ELF-1 (cell line): ENCODE measurements around the gene ENAH.

Experiments
- DNase-seq: peaks from one replicate; pipeline ENCODE4 v3.0.0-alpha.2; 2016; ENCODE audit warnings: low read depth, low spot score

ENAH gene

DNA sequence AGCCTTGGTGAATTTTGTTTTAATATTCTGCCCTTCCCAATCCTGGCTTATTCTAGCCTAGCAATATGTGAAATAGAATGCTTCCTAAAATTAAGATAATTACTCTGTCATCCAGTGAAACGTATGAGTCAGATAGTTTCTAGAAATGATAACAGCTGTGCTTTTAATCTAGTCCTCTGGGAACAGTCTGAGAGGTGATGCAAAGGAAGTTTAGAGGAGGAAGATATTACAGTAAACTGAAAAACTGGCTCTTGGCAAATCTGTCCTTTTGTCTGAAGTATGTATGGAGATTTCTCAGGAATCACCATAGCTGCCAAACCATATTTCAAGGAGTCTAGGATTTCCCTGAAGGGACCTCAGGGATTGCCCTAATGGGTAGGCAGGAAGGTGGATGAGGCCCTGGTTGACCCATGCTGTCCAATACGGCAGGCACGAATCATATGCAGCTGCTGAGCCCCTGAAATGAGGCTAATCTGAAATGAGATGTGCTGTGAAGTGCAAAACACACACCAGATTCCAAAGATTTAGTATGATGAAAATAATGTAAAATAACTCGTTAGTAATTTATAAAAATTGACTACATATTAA lies 154.3 kb downstream of the ENAH start:
- no peak for DNase-seq

DNA sequence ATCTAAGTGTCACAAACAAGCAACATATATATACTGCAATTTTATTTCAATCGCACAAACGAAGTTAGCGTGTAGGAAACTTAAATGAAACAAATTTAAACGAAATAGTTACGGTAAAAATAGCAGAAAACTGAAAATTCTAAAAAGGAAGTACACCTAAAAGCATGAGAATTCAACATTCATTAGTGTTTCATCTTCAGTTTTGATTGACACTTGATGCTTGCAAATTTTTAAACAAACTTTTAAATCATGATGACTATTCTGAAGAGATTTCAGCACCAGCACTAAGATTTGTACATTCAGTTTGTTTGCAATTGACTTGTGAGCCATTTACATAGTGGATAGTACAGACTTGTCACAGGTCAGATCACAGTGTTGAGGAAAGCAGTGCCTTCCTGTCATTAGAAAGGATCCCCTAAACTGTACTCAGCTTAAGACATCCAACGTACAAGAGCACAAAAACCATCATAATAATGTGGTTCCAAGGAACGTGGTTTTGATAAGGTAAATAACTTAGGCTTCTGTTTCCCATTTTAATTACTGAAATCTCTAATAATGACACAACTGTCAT lies 158.0 kb downstream of the ENAH start:
- no peak for DNase-seq

DNA sequence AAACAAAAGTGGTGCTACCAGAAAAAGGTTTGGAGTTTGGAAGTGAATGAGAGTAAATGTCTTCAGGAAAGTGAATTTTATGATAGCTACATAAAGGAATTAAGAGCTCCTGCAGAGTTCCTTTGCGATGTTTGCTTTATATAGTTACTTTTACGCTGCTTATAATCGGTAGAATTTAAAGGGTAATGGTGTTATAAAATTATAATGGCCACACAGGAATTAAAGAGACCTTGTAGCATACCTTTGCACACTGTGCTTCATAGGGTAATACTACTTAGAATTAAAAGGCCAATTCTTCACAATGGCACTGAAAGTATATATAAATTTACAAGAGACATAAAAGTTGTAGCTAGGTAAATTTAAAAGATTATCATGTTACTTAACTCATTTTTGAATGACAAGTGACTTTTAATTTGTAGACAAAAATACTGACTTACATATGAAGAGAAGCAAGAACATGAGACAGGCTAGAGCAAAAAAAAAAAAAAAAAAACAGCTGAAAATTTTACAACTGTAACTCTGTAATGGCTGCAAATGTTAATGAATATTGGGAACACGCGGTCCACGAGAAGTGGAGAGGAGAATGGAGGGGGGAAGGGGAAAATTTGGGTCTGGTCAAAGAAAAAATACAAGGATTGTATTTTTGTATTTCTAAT lies 159.2 kb downstream of the ENAH start:
- no peak for DNase-seq

DNA sequence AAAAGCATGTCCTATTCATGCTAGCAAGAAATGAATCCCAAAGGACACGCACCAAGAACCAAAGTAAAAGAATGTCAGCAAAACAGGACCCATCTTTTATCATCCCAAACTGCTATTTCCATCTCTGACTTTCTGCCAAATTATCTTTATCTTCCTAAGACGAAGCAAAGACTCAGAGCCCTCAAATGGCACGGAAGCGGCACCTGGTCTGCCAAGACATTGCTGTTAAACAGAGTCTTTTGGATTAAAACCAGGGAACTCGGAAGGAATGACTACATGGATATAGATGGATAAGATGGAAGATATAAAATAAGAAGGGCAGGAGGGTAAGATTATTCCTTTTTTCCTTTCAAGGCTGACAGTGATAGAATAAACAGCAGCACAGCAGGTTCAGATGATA lies 164.2 kb downstream of the ENAH start:
- no peak for DNase-seq

DNA sequence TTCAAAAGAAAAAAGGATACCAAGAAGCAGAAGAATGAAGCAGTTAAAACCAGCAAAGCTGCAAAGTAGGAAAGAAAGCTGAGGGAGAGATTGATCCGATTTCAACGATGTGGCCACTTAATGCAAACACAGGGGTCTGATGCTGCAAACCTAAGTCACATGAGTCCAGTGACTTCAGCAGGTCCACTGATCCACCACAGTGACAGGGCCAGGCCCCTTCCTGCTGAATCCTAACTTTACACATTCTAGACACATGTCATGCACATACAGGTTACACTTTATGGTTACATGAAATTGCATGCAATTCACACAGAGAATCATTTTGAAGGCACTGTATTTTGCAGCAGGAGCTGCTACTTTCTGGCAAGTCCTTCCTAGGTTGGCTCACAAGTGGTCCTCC lies 166.1 kb downstream of the ENAH start:
- DNase-seq, result no peak

DNA sequence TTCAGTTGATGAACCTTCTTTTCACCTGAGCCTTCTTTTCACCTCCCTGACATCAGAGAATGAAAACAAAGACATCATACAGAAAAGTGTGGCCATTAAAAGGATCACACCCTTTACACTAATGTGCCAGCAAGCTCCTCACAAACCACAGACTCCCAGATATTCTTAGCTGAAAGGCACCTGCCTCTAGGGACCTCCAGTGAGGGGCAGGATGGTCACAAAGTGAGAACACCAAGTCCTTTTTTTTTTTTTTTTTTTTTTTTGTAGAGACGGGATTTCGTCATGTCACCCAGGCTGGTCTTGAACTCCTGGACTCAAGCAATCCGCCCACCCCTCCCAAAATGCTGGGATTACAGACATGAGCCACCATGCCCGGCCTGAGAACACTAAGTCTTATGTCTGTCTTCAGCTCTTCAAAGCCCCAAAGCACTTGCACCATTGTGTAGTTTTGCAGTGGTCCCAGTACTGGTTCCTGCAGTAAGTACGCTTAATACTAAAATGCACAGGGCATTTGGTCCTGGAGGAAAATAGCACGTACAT lies 166.9 kb downstream of the ENAH start:
- DNase-seq, result no peak

DNA sequence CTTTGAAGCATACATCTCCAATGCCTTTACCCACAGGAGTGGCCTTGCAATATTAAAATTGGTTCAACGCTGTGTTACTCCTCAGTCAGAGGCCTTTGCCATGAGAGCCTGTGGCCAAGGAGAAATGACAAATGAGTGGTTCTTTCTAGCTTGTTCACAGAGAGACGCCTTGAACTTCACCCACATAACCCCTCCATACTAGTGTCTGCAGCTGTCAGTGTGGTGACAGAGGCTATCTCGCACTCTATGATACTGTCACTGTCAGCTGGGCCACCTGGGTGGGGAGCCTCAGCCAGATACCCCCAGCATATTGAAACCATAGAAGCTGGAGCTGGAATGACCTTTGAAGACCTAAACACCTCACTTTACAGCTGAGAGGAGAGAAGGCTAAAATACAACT lies 167.7 kb downstream of the ENAH start:
- no peak for DNase-seq

DNA sequence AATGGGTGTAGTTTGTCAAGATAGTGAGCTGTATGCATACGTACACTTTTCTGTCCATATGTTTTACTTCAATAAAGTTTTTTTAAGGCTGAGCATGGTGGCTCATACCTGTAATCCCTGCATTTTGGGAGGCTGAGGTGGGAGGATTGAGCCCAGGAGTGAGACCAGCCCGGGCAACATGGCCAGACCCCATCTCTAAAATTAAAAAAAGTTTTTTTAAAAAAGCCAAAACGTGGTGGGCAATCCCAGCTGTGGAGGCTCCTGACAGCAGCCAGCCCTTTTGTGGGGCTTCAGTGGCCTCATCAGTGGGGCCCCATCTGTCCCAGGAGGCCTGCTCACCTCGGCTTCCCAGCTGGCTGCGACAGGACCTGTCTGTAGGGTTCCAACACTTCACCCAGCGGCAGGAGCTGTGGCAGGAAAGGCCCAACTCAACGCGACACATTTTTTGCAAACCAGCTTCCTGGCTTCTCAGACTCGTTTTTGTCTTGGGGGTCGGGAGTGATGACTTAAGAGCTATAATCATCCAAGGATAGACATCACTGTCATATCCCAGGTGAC lies 168.2 kb downstream of the ENAH start:
- no peak for DNase-seq

DNA sequence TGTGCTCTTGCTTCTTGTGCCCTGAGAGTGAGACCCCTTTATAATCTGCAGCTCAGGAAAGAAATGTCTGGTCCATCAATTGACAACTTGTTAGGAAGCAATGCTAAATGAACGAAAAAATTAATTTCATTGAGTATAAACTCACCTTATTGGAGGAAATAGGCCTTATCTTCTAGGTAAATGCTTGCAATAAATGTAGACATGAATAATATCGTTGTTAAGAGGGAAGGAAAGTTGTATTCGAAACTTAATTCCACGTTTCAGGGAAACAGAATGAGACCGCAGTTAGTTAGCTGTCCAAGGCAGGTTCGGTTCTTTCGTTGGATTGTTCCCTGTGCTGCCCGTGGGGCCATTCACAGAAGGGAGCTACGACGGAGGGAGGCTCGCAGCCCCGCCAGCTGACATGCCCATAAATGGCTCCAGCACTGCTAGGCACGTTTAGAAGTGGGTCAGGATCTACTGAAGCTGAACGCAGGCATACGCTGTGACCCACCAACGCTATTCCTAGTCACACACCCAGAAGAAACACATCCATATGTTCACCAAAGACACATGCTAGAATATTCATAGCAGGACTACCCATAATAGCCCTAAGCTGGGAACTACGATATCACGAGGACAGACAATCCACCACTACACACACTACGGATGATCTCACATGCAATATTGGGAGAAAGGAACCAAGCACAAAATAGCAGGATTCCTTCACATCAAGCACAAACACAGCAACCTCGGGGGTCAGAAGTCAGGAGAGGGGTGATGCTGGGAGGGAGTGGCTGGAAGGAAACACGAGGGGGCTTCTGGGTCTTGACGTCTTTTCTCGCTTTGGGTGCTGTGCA lies 168.9 kb downstream of the ENAH start:
- no peak for DNase-seq

DNA sequence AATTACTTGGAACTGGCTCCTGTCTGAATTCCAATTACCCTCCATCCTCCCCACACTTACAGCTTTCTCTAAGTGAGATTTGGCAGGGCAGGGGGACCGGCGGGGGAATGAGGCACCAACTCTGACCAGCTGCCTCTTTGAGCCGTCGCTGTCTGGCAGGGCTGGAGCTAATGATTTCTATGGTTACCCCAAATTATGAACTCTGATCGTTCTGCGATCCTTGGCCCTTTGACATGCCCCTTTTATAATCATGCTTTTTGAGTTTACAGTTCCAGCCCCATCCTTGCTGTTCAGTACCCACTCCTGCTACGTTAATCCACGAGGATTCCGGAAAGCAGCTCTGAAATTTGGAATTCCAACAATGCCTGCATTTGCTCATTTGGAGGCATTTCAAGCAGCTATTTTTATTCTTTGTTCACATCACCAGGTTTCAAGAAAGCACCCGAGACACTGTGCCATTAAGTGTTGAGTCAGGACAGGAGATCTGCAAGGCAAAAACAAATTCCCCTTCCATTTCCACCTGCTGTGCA lies 170.4 kb downstream of the ENAH start:
- DNase-seq, result no peak

DNA sequence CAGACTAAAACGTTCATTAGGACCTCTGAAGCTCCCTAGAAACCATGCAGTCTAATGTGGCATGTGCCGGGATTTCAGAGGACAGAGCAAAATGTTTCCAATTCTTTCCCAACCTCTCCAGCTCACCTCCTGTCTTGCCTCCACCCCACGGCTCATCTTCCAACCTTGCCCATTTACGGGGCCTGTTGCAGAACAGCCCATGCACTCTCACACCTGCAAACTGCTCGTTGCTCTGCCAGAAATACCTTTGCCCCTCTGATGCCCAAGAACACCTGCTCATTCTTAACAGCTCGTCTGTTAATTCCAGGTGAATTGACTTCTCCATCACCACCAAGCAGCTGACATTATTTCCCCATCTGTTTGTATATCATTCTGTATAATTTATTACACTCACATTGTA lies 171.2 kb downstream of the ENAH start:
- DNase-seq, result no peak

DNA sequence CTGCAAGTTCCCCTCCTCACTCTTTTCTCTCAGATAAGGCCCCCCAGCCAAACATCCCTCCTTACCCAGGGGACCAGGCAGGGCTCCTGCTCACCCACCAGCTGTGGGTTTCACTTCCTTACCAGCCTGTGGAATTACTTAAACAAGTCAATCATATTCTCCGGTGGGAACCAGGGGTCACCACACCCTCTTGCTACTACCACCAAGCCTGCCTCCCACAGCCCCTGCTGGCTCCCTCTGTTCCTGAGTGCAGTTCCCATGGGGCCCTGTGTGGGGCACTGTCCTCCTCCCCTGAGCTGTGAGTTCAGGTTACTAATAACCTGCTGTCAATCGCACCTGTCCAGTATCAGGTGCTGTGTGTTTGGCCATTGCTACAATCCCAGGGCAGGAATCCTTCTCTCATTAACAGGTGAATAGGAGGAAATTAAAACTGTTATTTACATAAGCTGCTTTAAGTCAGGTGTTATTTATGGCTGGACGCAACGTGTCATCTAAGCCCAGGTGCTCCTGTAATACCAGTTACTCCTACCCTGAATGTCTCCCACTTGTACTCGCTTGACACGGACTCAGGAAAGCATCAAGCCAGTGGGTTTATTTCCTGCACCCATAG lies 172.0 kb downstream of the ENAH start:
- peak; percentile 87 for DNase-seq

DNA sequence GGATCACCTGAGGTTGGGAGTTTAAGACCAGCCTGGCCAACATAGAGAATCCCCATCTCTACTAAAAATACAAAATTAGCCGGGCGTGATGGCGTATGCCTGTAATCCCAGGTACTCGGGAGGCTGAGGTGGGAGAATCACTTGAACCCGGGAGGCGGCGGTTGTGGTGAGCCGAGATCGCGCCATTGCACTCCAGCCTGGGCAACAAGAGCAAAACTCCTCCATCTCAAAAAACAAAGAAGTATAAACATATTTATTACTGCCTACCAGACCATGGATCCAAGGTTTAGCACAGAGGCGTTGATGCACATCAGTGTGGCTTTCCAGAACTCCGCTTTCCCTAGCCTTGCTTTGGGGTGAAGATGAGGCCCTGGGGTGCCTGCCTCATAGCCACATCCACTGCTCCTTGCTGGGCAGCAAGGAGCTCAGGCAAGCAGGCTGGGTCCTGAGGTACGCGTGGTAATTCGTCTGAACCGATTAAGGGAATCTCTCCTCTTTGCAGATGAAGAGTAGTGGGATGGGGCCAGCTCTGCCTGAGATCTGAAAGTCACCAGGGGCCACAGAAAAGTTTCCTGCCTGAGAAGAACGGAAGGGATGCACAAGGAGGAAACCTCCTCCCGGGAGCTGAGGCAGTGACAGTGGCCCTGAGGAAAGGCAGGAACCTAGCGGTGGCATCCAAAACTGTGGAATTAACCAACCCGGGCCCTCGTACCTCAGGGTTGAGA lies 172.8 kb downstream of the ENAH start:
- no peak for DNase-seq

DNA sequence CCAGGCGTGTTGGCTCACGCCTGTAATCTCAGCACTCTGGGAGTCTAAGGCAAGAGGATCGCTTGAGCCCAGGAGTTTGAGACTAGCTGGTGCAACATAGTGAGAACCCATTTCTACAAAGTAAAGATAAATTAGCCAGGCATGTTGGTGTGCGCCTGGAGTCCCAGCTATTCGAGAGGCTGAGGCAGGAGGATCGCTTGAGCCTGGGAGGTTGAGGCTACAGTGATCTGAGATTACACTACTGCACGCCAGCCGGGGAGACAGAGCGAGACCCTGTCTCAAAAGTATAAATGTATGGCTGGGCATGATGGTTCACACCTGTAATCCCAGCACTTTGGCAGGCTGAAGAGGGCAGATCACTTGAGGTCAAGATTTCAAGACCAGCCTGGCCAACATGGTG lies 173.6 kb downstream of the ENAH start:
- no peak for DNase-seq

DNA sequence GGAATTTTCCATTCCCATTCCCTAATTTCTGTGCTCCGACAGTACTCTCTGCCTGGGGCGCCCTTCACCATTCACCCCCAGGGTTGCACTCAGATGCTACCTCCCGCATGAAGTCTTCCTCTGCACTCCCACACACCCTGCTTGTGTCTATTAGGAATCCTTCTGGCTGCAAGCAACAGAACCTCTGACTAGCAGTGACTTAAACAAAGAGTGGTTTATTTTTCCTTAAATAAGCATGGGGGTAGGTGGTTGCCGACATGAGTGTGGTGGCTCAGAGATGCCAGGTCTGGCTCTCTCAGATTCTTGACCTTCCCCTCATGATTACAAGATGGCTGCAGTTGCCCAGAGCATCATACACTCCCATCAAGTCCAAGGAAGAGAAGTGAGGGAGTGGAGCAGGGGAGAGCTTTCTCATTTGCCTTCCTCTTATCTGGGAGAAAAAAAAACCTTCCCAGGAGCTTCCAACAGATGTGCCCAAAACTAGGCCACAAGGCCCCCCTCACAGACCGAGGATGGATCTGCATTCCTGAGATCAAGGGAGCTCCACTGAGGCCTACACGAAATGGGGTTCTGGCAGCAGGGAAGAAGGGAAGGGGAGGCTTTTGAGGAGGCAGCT lies 175.5 kb downstream of the ENAH start:
- no peak for DNase-seq

DNA sequence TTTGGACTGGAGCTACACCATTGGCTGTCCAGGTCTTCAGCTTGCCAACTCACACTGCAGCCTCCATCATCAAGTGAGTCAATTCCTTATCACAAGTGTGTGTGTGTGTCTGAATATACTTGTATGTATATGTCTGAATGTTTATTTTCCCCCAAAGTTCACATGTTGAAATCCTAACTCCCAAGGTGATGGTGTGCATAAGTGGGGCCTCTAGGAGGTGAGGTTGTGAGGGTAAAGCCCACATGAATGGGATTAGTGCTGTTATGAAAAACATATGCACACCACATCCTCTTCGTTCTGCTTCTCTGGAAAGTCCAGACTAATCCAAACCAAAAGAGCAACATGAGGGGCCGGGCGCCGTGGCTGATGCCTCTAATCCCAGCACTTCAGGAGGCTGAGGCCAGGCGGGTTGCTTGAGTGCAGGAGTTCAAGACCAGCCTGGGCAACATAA lies 176.4 kb downstream of the ENAH start:
- no peak for DNase-seq

DNA sequence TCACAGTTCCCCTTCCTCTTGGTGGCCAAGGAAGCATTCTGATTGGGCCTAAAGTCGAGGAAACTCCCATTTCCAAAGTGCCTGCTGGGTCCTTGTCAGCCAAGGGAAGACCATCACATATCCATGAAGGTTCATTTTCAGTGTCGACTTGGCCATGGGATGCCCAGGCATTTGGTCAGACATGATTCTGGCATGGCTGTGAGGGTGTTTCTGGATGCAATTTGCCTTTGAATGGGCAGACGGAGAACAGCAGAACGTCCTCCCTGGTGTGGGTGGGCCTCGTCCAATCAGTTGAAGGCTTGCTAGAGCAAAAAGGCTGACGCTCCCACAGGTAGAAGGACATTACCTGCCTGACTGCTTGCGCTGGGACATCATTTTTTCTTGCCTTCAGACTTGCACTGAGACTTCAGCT lies 176.8 kb downstream of the ENAH start:
- no peak for DNase-seq

DNA sequence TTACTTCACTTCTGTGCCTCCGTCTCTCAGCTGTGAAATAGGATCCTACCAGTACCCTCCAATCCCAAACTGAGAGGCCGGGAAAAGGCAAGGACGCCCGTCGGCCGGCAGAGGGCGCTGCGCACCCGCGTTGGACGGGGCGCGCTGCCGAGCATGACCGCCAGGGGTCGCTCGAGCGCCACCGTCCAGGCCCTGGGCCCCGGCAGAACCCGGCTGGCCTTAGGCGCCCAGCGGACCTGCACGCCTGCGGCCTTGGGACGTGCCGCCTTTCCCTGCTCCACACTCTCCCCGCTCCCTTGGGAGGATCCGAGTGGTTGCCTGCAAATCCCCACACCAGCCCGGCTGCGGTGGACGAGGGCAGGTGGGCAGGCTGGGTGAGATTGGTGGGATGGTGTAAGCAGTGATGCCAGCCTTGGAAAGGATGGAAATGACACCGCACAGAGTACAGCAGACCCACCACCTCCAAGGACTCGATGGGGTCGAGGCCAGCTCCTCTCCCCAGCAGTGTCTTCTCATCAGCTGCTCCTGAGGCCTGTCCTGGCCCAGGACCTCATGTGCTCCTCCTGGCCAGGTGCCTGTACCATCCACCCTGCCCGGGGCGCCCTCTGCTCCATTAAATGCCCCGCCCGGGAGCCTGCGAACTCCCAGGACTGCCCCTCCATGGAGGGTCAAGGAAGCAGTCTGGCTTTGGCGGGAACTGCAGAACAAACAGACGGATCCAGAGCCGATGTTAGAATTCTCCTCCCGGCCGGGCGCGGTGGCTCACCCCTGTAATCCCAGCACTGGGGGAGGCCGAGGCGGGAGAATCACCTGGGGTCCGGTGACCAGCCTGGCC lies 177.7 kb downstream of the ENAH start:
- DNase-seq, result peak; percentile 91

DNA sequence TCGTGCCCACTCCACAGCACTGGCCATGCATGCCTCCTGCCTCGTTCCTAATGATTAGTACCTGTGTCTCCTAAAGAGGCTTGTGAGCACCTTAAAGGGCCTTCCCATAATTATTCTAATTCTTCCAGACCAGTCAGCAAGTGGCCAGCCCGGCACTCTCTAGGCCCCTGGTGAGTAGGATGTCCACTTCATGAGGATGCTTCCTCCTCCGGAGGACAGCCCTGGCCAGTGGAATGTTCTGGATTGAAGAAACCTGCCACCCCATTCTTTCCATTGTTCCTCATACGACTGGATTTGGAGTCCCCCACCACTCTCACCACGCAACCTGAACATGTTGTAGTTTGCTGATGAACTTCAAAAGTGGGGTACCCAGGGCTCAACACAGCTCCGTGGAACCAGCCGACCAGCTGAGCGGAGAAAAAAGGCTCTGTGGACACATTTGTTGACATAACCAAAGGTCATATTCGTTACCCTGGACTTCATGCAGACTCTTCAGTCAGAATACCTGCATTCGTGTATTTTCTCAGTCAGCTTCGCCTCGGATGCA lies 178.4 kb downstream of the ENAH start:
- DNase-seq, result no peak
